Left ventricle myocardium inferior (tissue), 1 donor: ENCODE measurements around the gene RSRC2. TPM values are rescaled to one million over a fixed set of nuclear protein-coding genes. Genes with fewer than 3 reads are reported as not detected.
"Not testable (repeated sequence)": the region's sequence is repeated elsewhere in the genome, so short reads cannot be mapped to it uniquely, and the experiment has no call there.

Source experiments
- DNase-seq: peaks from one replicate; pipeline ENCODE4 v3.0.0-alpha.2; 2020
- H3K27ac ChIP-seq: fragments of 200-600 bp; replicated peaks from 2 replicates; pipeline ENCODE4 v1.8.0; 2021
- H3K27me3 ChIP-seq: fragments of 200-600 bp; 2 replicates; pipeline ENCODE4 v1.8.0; 2021; ENCODE audit warnings: low read depth
- H3K36me3 ChIP-seq: fragments of 200-600 bp; 2 replicates; pipeline ENCODE4 v1.8.0; 2021
- H3K4me1 ChIP-seq: fragments of 200-600 bp; 2 replicates; pipeline ENCODE4 v1.8.0; 2021
- H3K4me3 ChIP-seq: fragments of 200-600 bp; 2 replicates; pipeline ENCODE4 v1.8.0; 2021; ENCODE audit warnings: mild to moderate bottlenecking, moderate library complexity
- H3K9me3 ChIP-seq: fragments of 200-600 bp; replicated peaks from 2 replicates; pipeline ENCODE4 v1.8.0; 2021
- CTCF ChIP-seq: fragments of 200-600 bp; IDR thresholded peaks from 2 replicates; pipeline ENCODE4 v1.8.0; 2021; ENCODE audit warnings: antibody characterized with exemption, mild to moderate bottlenecking, borderline replicate concordance
- intact Hi-C: fragments of 100-400 bp; cut with micrococcal nuclease; formaldehyde crosslinking; loops from one replicate; pipeline ENCODE4 v1.11.0; 2022
- total RNA-seq: library from RNA; stranded (reverse); fragmentation: NEBNext Ultra II Directional; extraction: Animal tissue kit (Norgen Biotek cat#: 25700); gene quantifications from one replicate; pipeline ENCODE4 v1.2.1, GENCODE V29; 2021
- donor health status: DM: no; HTN: yes; CAD: no; lungs with severe emphysema.

RSRC2 gene
- total RNA-seq, 1 donor from 2014 or later: 35.8 TPM

DNA sequence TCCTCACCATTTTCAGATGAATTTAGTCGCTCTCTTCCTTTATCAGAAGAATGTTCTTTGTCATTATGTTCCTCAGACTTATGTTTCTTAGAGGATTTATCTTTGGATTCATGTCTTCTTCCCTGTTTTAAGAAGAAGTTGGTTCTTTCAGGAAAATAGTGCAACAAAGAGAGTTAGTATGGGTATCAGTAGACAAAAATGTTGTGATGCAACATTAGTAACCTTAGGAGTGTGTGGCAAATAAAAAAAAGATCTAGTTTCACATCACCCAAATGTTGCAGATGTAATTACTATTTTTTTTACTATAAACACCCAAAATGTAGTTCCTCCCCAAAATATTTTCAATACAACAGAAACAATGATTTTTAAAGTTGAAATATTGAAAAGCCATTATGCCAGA lies 7.8 kb downstream of the RSRC2 start:
- Histone ChIP-seq H3K4me1 (peaks cover 43% of the 10 kb centered on the region), H3K27ac (no peak overlapping the region), H3K36me3 (peaks cover 84% of the 10 kb centered on the region), H3K4me3 (no peak overlapping the region), H3K9me3 (no peaks in the 10 kb centered on the region), H3K27me3 (no peaks in the 10 kb centered on the region)
- TF ChIP-seq CTCF: no peak
- intact Hi-C loops: no loop called here
- no peak for DNase-seq

GRCh38 chr12:122517877-122518276 lies 8.9 kb downstream of the RSRC2 start:
- Histone ChIP-seq H3K27me3 (no peaks in the 10 kb centered on the region), H3K27ac (no peak overlapping the region), H3K4me3 (no peak overlapping the region), H3K9me3 (no peaks in the 10 kb centered on the region), H3K4me1 (peaks cover 33% of the 10 kb centered on the region), H3K36me3 (peaks cover 94% of the 10 kb centered on the region)
- no peak for TF ChIP-seq CTCF
- no peak for DNase-seq
- intact Hi-C loops: no loop called here

DNA sequence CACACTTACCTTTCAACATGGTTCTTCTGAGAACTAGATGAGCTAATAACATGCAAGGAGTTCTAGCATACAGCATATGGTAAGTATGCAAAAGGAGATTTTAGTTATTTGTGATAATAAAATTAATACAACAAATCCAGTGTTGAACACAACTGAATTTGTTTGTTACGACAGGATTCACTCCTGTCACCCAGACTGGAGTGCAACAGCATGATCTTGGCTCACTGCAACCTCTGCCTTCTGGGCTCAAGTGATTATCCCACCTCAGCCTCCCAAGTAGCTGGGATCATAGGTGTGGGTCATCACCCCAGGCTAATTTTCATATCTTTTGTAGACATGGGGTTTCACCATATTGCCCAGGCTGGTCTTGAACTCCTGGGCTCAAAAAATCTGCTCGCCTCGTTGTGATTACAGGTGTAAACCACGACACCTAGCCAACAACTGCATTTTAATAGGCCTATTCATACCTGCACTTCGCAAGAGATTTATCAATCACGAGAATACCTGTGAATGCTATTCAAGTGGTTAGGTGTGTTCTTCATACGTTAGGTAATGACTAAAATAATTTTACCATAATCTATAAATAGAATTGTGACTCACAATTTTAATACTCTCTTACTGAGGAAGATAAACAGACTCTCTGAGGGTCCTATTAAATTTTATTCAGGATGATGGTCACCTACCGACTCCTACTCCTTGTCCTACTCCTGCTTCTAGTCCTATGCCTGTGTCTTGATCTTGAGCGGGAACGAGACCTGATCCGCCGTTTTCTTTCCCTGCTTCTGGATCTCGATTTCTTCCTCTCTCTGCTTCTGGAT lies 10.0 kb downstream of the RSRC2 start:
- H3K4me1 ChIP-seq: peaks cover 22% of the 10 kb centered on the region
- no peak overlapping the region for H3K4me3 ChIP-seq
- no peak overlapping the region for H3K27ac ChIP-seq
- H3K9me3 ChIP-seq: no peaks in the 10 kb centered on the region
- peaks cover 99% of the 10 kb centered on the region for H3K36me3 ChIP-seq
- intact Hi-C loops: no loop called here
- H3K27me3 ChIP-seq: no peaks in the 10 kb centered on the region
- DNase-seq: no peak
- TF ChIP-seq CTCF: no peak

DNA sequence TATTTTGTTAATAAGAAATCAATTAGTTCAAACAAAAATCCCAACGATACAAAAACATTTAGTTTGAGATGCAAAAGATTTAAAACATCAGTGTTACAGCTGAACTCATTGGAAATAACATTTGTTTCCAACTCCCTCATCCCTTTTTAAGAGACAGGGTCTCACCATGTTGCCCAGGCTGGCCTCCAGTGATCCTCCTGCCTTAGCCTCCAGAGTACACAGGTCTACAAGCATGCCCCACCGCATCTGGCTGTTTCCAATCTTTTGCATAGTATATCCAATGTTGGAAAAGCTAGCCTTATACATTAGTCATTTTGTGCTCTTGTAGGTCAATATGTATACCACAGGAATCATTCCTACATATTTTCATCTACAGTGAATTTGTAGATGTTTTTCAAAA lies 11.5 kb downstream of the RSRC2 start:
- no peaks in the 10 kb centered on the region for H3K9me3 ChIP-seq
- intact Hi-C loops: no loop called here
- no peak for TF ChIP-seq CTCF
- H3K27ac ChIP-seq: no peak overlapping the region
- peaks cover 99% of the 10 kb centered on the region for H3K36me3 ChIP-seq
- H3K4me1 ChIP-seq: peaks cover 17% of the 10 kb centered on the region
- H3K4me3 ChIP-seq: no peak overlapping the region
- no peaks in the 10 kb centered on the region for H3K27me3 ChIP-seq
- no peak for DNase-seq

GRCh38 chr12:122513660-122514059 lies 13.1 kb downstream of the RSRC2 start:
- H3K4me3 ChIP-seq: no peak overlapping the region
- H3K36me3 ChIP-seq: peaks cover 99% of the 10 kb centered on the region
- intact Hi-C loops: no loop called here

GRCh38 chr12:122513028-122513427 lies 13.7 kb downstream of the RSRC2 start:
- Histone ChIP-seq H3K4me1 (peaks cover 14% of the 10 kb centered on the region), H3K36me3 (peaks cover 99% of the 10 kb centered on the region)
- intact Hi-C loops, H3K27ac ChIP-seq, H3K9me3 ChIP-seq, H3K27me3 ChIP-seq, DNase-seq, H3K4me3 ChIP-seq: not testable (repeated sequence)

More at GRCh38 chr12:122513660-122514059, 13.1 kb downstream of the RSRC2 start:
- H3K27ac ChIP-seq: no peak overlapping the region
- no peaks in the 10 kb centered on the region for H3K9me3 ChIP-seq
- H3K27me3 ChIP-seq: no peaks in the 10 kb centered on the region
- H3K4me1 ChIP-seq: peaks cover 12% of the 10 kb centered on the region
- no peak for TF ChIP-seq CTCF
- no peak for DNase-seq
